GM10266 (cell line): ENCODE measurements around the gene FUZ.

Experiments used
- DNase-seq: peaks from one replicate; pipeline ENCODE4 v3.0.0; 2012; ENCODE audit errors: extremely low spot score
- TF ChIP-seq, protein P1 (sequence below): IDR thresholded peaks from 2 replicates; pipeline ENCODE4 v1.5.1; 2012; ENCODE audit warnings: mild to moderate bottlenecking, low read depth; ENCODE audit not compliant: control insufficient read depth, insufficient read depth; ENCODE audit errors: missing control alignments

FUZ gene

DNA sequence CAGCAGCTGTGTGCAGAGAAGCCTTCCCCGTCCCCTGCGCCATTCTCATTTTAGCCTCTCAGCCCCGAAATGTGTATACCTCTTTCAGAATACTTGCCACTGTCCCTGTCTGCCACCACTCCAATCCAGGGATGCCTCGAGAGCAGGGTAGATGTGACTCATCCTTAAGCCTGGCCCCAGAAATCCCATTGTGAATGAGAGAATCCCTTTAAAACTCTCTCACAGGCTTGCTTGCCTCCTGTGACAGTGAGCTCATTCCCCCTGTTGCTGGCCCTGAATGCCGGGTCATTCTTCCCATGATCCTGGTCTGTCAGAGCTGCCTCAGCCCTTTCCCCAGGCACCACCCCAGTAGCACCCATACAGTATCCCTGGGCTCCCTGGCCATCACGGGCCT is 36.7 kb downstream of the FUZ start:
- TF ChIP-seq, protein P1, sequence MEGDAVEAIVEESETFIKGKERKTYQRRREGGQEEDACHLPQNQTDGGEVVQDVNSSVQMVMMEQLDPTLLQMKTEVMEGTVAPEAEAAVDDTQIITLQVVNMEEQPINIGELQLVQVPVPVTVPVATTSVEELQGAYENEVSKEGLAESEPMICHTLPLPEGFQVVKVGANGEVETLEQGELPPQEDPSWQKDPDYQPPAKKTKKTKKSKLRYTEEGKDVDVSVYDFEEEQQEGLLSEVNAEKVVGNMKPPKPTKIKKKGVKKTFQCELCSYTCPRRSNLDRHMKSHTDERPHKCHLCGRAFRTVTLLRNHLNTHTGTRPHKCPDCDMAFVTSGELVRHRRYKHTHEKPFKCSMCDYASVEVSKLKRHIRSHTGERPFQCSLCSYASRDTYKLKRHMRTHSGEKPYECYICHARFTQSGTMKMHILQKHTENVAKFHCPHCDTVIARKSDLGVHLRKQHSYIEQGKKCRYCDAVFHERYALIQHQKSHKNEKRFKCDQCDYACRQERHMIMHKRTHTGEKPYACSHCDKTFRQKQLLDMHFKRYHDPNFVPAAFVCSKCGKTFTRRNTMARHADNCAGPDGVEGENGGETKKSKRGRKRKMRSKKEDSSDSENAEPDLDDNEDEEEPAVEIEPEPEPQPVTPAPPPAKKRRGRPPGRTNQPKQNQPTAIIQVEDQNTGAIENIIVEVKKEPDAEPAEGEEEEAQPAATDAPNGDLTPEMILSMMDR, result no peak
- no peak for DNase-seq

DNA sequence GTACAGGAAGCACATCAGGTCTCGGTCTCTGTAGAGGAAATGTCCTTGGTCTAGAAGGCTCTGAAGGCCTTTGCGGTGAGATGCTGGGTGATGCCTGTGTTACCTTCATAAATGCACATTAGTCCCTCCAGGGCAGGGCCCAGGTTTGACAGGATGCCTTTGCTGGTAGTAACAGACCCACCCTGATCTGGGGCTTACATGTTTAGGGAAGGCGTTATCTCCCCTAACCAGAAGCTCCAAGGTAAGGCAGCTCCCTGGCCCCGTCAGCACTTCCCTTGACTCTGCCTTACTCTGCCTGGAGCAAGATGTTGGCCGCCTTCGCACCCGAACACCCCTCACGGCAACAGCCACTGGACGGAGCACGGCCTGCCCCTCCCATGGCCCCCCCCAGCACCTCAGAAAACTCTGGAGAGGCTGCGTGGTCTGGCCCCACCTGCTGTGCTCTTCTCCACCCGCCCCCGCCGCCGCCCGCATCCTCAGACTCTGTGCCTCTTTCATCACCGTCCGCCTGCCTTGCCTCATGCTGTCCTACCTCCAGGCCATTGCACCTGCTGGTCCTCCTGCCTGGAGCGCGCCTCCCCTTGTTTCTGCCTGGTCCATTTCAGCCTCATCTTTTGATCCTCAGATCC is 37.2 kb downstream of the FUZ start:
- DNase-seq, result no peak

DNA sequence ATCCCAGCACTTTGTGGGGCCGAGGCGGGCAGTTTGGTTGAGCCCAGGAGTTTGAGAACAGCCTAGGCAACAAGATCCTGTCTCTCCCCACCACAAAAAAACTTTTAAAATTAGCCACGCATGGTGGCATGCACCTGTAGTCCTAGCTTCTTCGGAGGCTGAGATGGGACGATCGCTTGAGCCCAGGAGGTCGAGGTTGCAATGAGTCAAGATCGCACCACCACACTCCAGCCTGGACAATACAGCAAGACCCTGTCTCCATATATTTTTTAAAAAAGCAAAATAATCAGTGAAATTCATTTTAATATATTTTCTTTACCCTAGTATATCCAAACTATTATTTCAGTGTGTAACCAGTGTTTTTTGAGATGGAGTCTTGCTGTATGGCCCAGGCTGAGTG is 38.1 kb downstream of the FUZ start:
- DNase-seq, result no peak
- TF ChIP-seq, protein P1, result no peak

More for the DNA sequence above, 37.2 kb downstream of the FUZ start:
- TF ChIP-seq, protein P1, result no peak

DNA sequence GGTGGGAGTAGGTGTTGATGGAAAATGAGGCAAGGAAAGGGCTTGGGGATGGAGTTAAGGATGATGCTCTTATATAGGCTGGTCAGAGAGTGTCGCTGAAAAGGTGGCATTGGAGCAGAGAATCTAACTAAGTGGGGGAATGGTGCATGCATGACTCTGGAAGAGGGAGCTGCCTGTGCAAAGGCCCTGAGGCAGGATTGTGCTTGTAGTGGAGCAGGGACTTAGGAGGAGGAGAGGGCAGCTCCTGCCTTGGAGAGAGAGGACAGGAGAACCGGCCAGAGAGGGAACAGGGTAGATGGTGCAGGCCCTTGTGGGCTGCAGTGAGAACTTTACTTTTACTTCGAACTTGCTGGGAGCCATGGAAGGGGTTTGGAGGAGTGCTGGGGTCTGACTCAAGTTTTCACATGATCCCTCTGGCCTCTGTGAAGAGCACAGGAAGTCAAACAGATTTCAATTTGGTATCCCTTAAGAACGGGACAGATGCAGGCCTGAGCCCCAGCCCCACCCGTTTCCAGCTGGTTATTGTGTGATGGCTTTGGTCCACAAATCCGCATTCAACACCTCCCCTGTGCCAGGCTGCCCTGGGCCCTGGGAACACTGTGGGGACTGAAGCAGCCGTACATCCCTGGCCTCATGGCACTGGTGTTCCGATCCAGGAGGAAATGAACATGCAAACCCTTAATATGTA is 39.3 kb downstream of the FUZ start:
- DNase-seq, result no peak
- TF ChIP-seq, protein P1, result no peak

DNA sequence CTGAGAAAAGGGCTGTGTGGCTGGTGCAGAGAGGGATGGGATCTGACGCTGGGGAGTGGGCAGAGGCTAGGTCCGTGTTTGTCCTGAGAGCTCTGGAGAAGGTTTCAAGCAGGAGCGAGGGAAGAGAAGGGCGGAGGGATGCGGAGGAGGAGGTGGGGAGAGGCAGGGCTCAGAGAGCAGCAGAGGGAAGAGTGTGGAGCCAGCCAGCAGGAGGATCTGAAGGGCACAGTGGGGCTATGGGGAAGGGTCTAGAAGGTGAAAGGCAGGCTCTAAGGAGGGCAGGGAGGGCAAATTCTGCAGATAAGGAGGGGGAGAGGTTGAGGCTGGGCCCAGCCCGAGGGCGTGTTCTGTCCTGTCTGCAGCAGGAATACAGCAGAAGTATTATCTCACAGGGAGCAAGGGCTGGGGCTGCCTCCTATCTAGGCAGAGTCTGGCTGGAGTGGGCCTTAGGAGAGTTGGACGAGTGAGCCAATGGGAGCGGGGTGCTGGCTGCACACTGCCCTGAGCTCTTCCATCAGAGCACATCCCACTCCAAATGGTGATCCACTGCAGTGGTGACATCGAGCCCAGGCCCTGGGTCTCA is 40.2 kb downstream of the FUZ start:
- TF ChIP-seq, protein P1, result no peak
- DNase-seq, result no peak

DNA sequence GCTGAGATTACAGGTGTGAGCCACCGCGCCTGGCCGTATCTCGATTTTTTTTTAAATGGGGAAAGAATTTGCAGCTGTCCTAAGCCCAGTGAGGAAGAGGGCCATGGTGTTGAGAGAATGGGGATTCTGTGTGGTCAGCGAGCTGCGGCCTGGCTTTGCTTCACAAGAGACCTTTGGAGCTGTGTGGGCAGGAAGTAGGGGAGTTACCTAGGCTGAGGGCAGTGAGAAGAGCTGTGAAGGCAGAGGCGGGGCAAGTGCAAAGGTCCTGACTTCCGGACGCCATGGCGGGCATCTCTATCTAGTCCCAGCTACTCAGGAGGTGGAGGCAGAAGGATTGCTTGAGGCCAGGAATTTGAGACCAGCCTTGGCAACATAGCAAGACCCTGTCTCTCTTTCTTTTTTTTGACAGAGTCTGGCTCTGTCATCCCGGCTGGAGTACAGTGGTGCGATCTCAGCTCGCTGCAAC is 41.4 kb downstream of the FUZ start:
- TF ChIP-seq, protein P1, result no peak
- no peak for DNase-seq

DNA sequence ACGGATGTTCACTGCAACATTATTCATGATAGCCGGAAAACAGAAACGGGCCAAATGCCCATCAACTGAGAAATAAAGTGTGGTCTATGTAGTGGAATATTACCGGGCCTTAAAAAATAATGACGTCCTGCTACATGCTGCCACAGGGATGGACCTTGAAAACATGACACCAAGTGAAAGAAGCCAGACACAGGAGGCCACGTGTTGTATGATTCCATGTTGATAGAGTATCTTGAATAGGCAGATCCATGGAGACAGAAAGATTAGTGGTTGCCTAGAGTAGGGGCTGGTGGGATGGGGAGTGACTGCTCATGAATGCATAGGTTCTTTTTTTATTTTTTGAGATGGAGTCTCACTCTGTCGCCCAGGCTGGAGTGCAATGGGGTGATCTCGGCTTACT is 42.6 kb downstream of the FUZ start:
- TF ChIP-seq, protein P1, result no peak
- no peak for DNase-seq
